ENCODE data around the gene SCAMP3.

- no peak for TF ChIP-seq EZH2 (IDR thresholded peaks at IDR 0.05; ENCODE audit: insufficient read depth, poor library complexity, severe bottlenecking)
- TF ChIP-seq EZH2phosphoT487 (IDR thresholded peaks at IDR 0.05; ENCODE audit: insufficient read depth, low read depth): no peak
These were observed 34.5 kb upstream of the SCAMP3 start for GRCh38 chr1:155296661-155297060.
